ENCODE data around the gene FAM124A. TPM values are rescaled to one million over a fixed set of nuclear protein-coding genes. Genes with fewer than 3 reads are reported as not detected.

FAM124A gene
- total and polyA plus RNA-seq, 10 of the 15 experiments (the other 5 are each of a cell fraction or from before 2014, with no cell fraction given): not detected

GRCh38 chr13:51275101-51275500 is 52.9 kb downstream of the FAM124A start (continued):
- TF ChIP-seq, protein P1, sequence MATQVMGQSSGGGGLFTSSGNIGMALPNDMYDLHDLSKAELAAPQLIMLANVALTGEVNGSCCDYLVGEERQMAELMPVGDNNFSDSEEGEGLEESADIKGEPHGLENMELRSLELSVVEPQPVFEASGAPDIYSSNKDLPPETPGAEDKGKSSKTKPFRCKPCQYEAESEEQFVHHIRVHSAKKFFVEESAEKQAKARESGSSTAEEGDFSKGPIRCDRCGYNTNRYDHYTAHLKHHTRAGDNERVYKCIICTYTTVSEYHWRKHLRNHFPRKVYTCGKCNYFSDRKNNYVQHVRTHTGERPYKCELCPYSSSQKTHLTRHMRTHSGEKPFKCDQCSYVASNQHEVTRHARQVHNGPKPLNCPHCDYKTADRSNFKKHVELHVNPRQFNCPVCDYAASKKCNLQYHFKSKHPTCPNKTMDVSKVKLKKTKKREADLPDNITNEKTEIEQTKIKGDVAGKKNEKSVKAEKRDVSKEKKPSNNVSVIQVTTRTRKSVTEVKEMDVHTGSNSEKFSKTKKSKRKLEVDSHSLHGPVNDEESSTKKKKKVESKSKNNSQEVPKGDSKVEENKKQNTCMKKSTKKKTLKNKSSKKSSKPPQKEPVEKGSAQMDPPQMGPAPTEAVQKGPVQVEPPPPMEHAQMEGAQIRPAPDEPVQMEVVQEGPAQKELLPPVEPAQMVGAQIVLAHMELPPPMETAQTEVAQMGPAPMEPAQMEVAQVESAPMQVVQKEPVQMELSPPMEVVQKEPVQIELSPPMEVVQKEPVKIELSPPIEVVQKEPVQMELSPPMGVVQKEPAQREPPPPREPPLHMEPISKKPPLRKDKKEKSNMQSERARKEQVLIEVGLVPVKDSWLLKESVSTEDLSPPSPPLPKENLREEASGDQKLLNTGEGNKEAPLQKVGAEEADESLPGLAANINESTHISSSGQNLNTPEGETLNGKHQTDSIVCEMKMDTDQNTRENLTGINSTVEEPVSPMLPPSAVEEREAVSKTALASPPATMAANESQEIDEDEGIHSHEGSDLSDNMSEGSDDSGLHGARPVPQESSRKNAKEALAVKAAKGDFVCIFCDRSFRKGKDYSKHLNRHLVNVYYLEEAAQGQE (IDR thresholded peaks at IDR 0.05; ENCODE audit: low read depth, low read length): no peak
- TF ChIP-seq, protein P2, sequence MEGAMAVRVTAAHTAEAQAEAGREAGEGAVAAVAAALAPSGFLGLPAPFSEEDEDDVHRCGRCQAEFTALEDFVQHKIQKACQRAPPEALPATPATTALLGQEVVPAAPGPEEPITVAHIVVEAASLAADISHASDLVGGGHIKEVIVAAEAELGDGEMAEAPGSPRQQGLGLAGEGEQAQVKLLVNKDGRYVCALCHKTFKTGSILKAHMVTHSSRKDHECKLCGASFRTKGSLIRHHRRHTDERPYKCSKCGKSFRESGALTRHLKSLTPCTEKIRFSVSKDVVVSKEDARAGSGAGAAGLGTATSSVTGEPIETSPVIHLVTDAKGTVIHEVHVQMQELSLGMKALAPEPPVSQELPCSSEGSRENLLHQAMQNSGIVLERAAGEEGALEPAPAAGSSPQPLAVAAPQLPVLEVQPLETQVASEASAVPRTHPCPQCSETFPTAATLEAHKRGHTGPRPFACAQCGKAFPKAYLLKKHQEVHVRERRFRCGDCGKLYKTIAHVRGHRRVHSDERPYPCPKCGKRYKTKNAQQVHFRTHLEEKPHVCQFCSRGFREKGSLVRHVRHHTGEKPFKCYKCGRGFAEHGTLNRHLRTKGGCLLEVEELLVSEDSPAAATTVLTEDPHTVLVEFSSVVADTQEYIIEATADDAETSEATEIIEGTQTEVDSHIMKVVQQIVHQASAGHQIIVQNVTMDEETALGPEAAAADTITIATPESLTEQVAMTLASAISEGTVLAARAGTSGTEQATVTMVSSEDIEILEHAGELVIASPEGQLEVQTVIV (IDR thresholded peaks at IDR 0.05; ENCODE audit: borderline replicate concordance, partially characterized antibody): no peak
- TF ChIP-seq CEBPB (IDR thresholded peaks at IDR 0.05; ENCODE audit: borderline replicate concordance in 1 of 2, low read depth in 2 of 2, low read length in 2 of 2) (no peak), TCF3 (IDR thresholded peaks at IDR 0.05; ENCODE audit: borderline replicate concordance, insufficient read depth, low read depth, low read length) (no peak), BHLHE40 (IDR thresholded peaks at IDR 0.05; ENCODE audit: borderline replicate concordance in 1 of 2, low read depth in 2 of 2, low read length in 1 of 2) (no peak), JUNB (IDR thresholded peaks at IDR 0.05) (no peak)

Measured in GM12878 (cell line).